CD14-positive monocyte (primary cell): Measurements from ENCODE around the gene TPRG1. TPM values are rescaled to one million over a fixed set of nuclear protein-coding genes. Genes with fewer than 3 reads are reported as not detected.
A peak's percentile ranks its signal among the peaks of the same experiment; 100 is the strongest.

Experiments used
- DNase-seq, 3 donors: peaks; one replicate each; pipeline ENCODE4 v3.0.0-alpha.2; 2011 to 2022
- H2AFZ ChIP-seq: 2 replicates; pipeline ENCODE4 v1.6.0; 2012; ENCODE audit warnings: mild to moderate bottlenecking, low read depth, low read length, inconsistent platforms; ENCODE audit not compliant: insufficient read depth, poor library complexity, severe bottlenecking
- H3K27ac ChIP-seq, 2 donors: 1 replicate in 1 of 2; 2 replicates in 1 of 2; pipeline ENCODE4 v1.5.1; 2012 to 2013; ENCODE audit warnings: low read length in 2 of 2, control low read depth in 1 of 2, inconsistent platforms in 1 of 2, low read depth in 1 of 2, mild to moderate bottlenecking in 1 of 2
- H3K27me3 ChIP-seq, 2 donors: one replicate each; pipeline versions ENCODE4 v1.6.0 to v1.6.1; 2011 to 2013; ENCODE audit warnings: low read length in 2 of 2; ENCODE audit not compliant: control insufficient read depth in 2 of 2, insufficient read depth in 2 of 2
- H3K36me3 ChIP-seq, 2 donors: replicated peaks in 1 of 2; 1 replicate in 1 of 2; 2 replicates in 1 of 2; pipeline versions ENCODE4 v1.5.1 to v1.6.1; 2012 to 2013; ENCODE audit warnings: low read length in 2 of 2, control low read depth in 1 of 2, inconsistent platforms in 1 of 2, mild to moderate bottlenecking in 1 of 2; ENCODE audit not compliant: insufficient read depth in 2 of 2, control insufficient read depth in 1 of 2
- H3K4me1 ChIP-seq, 2 donors: 1 replicate in 1 of 2; 2 replicates in 1 of 2; pipeline versions ENCODE4 v1.5.1 to v1.6.1; 2012 to 2013; ENCODE audit warnings: low read length in 2 of 2, control low read depth in 1 of 2, inconsistent platforms in 1 of 2, mild to moderate bottlenecking in 1 of 2, moderate library complexity in 1 of 2; ENCODE audit not compliant: insufficient read depth in 2 of 2, control insufficient read depth in 1 of 2
- H3K4me2 ChIP-seq: replicated peaks from 2 replicates; pipeline ENCODE3; 2012; ENCODE audit warnings: low read length, moderate library complexity, mild to moderate bottlenecking; ENCODE audit not compliant: poor library complexity, severe bottlenecking; ENCODE audit errors: extremely low read depth
- H3K4me3 ChIP-seq, 3 experiments: fragments of 200-600 bp in 1 of 3; sonication (generic) in 1 of 3; replicated peaks in 1 of 3; 1 replicate in 2 of 3; 2 replicates in 1 of 3; pipeline ENCODE4 v1.5.1; 2011 to 2013; ENCODE audit warnings: low read length in 3 of 3, mild to moderate bottlenecking in 3 of 3, control low read depth in 2 of 3, low read depth in 2 of 3, inconsistent platforms in 1 of 3, moderate library complexity in 1 of 3
- H3K79me2 ChIP-seq: 2 replicates; pipeline ENCODE4 v1.6.0; 2012; ENCODE audit warnings: mild to moderate bottlenecking, control low read depth, inconsistent platforms, low read length, moderate library complexity; ENCODE audit not compliant: insufficient read depth
- H3K9ac ChIP-seq: 2 replicates; pipeline ENCODE4 v1.6.0; 2017; ENCODE audit warnings: low read length, mild to moderate bottlenecking; ENCODE audit not compliant: insufficient read depth, poor library complexity, severe bottlenecking
- H3K9me3 ChIP-seq, 2 donors: replicated peaks in 1 of 2; 1 replicate in 1 of 2; 2 replicates in 1 of 2; pipeline versions ENCODE4 v1.5.1 to v1.6.1; 2012 to 2013; ENCODE audit warnings: low read length in 2 of 2, control low read depth in 1 of 2; ENCODE audit not compliant: control insufficient read depth in 1 of 2, insufficient read depth in 1 of 2
- H4K20me1 ChIP-seq: 2 replicates; pipeline ENCODE4 v1.6.0; 2012; ENCODE audit warnings: mild to moderate bottlenecking, low read length, control low read depth, moderate library complexity; ENCODE audit not compliant: insufficient read depth
- H3K27ac Mint-ChIP-seq, 7 donors: one replicate each; pipeline ENCODE4 v1.8.0; 2020; ENCODE audit warnings: mild to moderate bottlenecking in 7 of 7, mixed read lengths in 7 of 7, moderate library complexity in 6 of 7, inconsistent platforms in 2 of 7
- H3K27me3 Mint-ChIP-seq, 3 donors: one replicate each; pipeline ENCODE4 v1.8.0; 2021 to 2022; ENCODE audit warnings: low read depth in 3 of 3, mild to moderate bottlenecking in 3 of 3, mixed read lengths in 3 of 3, moderate library complexity in 3 of 3, inconsistent platforms in 1 of 3
- H3K36me3 Mint-ChIP-seq, 2 donors: one replicate each; pipeline ENCODE4 v1.8.0; 2020; ENCODE audit warnings: mixed read lengths in 2 of 2, inconsistent platforms in 1 of 2, mild to moderate bottlenecking in 1 of 2
- H3K4me1 Mint-ChIP-seq: one replicate; pipeline ENCODE4 v1.8.0; 2020; ENCODE audit warnings: mild to moderate bottlenecking, mixed read lengths
- H3K4me3 Mint-ChIP-seq, 2 donors: one replicate each; pipeline ENCODE4 v1.8.0; 2020; ENCODE audit warnings: mild to moderate bottlenecking in 2 of 2, mixed read lengths in 2 of 2, moderate library complexity in 1 of 2
- H3K9me3 Mint-ChIP-seq, 7 donors: one replicate each; pipeline ENCODE4 v1.8.0; 2020 to 2022; ENCODE audit warnings: mixed read lengths in 7 of 7, mild to moderate bottlenecking in 6 of 7, moderate library complexity in 6 of 7, inconsistent platforms in 2 of 7
- WGBS: methylation state at CpG from one replicate; pipeline ENCODE4 v1.1.5; 2013; ENCODE audit warnings: missing lambda C conversion rate; ENCODE audit not compliant: insufficient coverage; 5-methylcytosine and 5-hydroxymethylcytosine counted together
- intact Hi-C, 2 donors: fragments of 100-400 bp; cut with micrococcal nuclease; formaldehyde crosslinking; loops; one replicate each; pipeline versions ENCODE4 v1.15.0 to v1.15.1; 2023
- polyA plus RNA-seq, 3 donors: library from polyadenylated mRNA; depleted of rRNA in 1 of 3; unstranded in 2 of 3; stranded (reverse) in 1 of 3; fragments of 300-500 nt in 2 of 3; fragments of >200 nt in 1 of 3; fragmentation: Illumina TruSeq in 2 of 3; gene quantifications; 1 replicate in 2 of 3; 2 replicates in 1 of 3; pipeline ENCODE4 v1.2.3, GENCODE V29; 2012 to 2021
- TF ChIP-seq, protein P1 (sequence below): fragments of 200-600 bp; IDR thresholded peaks from one replicate; pipeline ENCODE4 v1.8.0; 2022; ENCODE audit warnings: antibody characterized with exemption, mild to moderate bottlenecking

Gene TPRG1
- polyA plus RNA-seq, 3 donors = 0.14 to 1.7 (median 0.55) TPM

DNA sequence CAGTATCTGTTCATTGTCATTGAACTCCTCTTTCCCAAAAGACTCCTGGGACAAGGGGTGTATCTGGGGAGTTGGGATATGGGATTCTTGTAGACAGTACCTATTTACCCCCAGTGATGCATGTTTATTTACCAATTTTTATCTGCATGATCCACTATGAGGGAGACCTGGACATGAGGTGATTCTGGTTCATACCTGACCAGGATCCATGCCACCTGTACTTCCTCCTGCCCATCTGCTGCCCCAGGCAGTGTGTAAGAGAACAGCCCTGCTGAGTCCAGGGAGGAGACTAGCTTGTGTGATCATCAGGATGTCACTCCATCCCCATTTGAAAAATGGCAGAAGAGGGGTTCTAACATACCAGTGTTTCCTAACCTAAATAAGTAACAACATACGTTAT lies 3.1 kb upstream of the TPRG1 start:
- no peak overlapping the region for H3K4me2 ChIP-seq
- TF ChIP-seq, protein P1, sequence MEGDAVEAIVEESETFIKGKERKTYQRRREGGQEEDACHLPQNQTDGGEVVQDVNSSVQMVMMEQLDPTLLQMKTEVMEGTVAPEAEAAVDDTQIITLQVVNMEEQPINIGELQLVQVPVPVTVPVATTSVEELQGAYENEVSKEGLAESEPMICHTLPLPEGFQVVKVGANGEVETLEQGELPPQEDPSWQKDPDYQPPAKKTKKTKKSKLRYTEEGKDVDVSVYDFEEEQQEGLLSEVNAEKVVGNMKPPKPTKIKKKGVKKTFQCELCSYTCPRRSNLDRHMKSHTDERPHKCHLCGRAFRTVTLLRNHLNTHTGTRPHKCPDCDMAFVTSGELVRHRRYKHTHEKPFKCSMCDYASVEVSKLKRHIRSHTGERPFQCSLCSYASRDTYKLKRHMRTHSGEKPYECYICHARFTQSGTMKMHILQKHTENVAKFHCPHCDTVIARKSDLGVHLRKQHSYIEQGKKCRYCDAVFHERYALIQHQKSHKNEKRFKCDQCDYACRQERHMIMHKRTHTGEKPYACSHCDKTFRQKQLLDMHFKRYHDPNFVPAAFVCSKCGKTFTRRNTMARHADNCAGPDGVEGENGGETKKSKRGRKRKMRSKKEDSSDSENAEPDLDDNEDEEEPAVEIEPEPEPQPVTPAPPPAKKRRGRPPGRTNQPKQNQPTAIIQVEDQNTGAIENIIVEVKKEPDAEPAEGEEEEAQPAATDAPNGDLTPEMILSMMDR = no peak
- H2AFZ ChIP-seq = no peak overlapping the region
- DNase-seq = no peak
- no peaks in the 10 kb centered on the region for H4K20me1 ChIP-seq
- H3K4me3 ChIP-seq = no peak overlapping the region
- no peaks in the 10 kb centered on the region for H3K27me3 ChIP-seq
- H3K79me2 ChIP-seq = no peaks in the 10 kb centered on the region
- H3K9me3 Mint-ChIP-seq = peaks cover 0 to 4% (median 0%) of the 10 kb centered on the region in 7 donors
- no peak overlapping the region for H3K27ac ChIP-seq
- intact Hi-C loops = no loop called here
- H3K4me1 Mint-ChIP-seq = peaks cover 2% of the 10 kb centered on the region
- no peaks in the 10 kb centered on the region for H3K36me3 Mint-ChIP-seq
- H3K36me3 ChIP-seq = no peaks in the 10 kb centered on the region
- WGBS = no CpG with 5 or more reads among the region's 1 CpG
- no peak overlapping the region for H3K27ac Mint-ChIP-seq
- H3K9me3 ChIP-seq = no peaks in the 10 kb centered on the region
- no peak overlapping the region for H3K4me3 Mint-ChIP-seq
- peaks cover 0 to 2% (median 0%) of the 10 kb centered on the region in 3 donors for H3K27me3 Mint-ChIP-seq
- no peaks in the 10 kb centered on the region for H3K4me1 ChIP-seq
- H3K9ac ChIP-seq = no peak overlapping the region

DNA sequence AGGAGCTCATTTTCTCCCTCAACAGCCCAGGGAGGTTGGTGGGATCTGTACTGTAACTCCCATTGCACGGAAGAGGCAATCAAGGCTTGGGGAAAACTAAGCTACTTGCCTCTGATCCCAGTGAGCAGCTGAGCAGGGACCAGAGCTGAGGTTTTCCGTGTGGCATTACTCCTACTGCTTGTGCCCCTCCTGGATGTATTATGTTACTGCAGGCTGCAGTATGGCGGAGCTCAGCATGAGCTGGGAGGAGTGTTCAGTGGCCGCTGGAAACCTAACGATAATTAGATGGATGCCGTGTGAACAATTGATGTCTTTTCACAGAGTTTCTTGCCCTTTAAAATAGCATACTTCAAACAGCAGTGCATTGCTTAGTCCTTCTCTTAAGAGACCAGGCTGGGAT lies 2.0 kb upstream of the TPRG1 start:
- DNase-seq = no peak
- H3K36me3 Mint-ChIP-seq = no peaks in the 10 kb centered on the region
- H3K4me3 Mint-ChIP-seq = no peak overlapping the region
- Histone ChIP-seq H3K9me3 (no peaks in the 10 kb centered on the region), H2AFZ (no peak overlapping the region), H3K9ac (no peak overlapping the region), H3K4me2 (no peak overlapping the region), H4K20me1 (no peaks in the 10 kb centered on the region), H3K27me3 (no peaks in the 10 kb centered on the region), H3K27ac (no peak overlapping the region), H3K4me3 (no peak overlapping the region), H3K36me3 (no peaks in the 10 kb centered on the region), H3K4me1 (no peaks in the 10 kb centered on the region), H3K79me2 (no peaks in the 10 kb centered on the region)
- 88% methylated on average over 3 of the region's 6 CpGs for WGBS
- H3K27me3 Mint-ChIP-seq = peaks cover 0 to 2% (median 2%) of the 10 kb centered on the region in 3 donors
- TF ChIP-seq, protein P1 = peak; percentile 13
- H3K9me3 Mint-ChIP-seq = peaks cover 0 to 4% (median 0%) of the 10 kb centered on the region in 7 donors
- no peak overlapping the region for H3K27ac Mint-ChIP-seq
- peaks cover 2% of the 10 kb centered on the region for H3K4me1 Mint-ChIP-seq
- intact Hi-C loops = no loop called here
